ENCODE data around the gene CYTH1.

GRCh38 chr17:78800132-78800931, 18.3 kb upstream of the CYTH1 start:
- TF ChIP-seq HMGXB4 (CRISPR knock-in tag; IDR thresholded peaks at IDR 0.05; ENCODE audit: borderline replicate concordance), result no peak
- no peak for TF ChIP-seq KDM1A (IDR thresholded peaks at IDR 0.05; ENCODE audit: low read depth)
- no peak for TF ChIP-seq GATA3 (IDR thresholded peaks at IDR 0.05; ENCODE audit: borderline replicate concordance)
- TF ChIP-seq CTCF (IDR thresholded peaks at IDR 0.05), result no peak
- no peak for TF ChIP-seq RFX5 (IDR thresholded peaks at IDR 0.05)
- no peak for TF ChIP-seq MAZ (IDR thresholded peaks at IDR 0.05; ENCODE audit: borderline replicate concordance, low read depth, low read length)
- no peak for TF ChIP-seq MAFK (IDR thresholded peaks at IDR 0.05; ENCODE audit: partially characterized antibody)
- TF ChIP-seq EP300 (IDR thresholded peaks at IDR 0.05), result no peak
